ENCODE data around the gene TSHZ1.

DNA sequence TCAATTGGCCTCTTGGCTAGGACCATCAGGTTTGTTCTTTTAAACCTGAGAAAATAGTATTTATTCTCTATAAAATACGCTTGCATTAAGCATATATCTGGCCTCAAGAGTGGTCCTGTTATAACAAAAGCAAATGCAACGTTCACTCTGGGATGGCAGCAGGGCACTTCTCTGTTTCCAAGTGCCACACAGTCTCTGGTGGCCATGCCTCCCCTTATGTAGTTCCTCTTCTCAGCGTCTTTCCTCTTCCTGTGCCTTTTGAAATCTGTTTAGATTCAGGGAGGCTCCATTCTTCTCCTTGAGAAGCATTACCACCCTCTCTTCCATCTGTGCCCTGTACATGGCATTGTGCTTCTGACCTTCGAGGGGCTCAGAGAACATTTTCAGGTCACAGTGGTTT, 51.9 kb downstream of the TSHZ1 start:
- TF ChIP-seq, protein P1, sequence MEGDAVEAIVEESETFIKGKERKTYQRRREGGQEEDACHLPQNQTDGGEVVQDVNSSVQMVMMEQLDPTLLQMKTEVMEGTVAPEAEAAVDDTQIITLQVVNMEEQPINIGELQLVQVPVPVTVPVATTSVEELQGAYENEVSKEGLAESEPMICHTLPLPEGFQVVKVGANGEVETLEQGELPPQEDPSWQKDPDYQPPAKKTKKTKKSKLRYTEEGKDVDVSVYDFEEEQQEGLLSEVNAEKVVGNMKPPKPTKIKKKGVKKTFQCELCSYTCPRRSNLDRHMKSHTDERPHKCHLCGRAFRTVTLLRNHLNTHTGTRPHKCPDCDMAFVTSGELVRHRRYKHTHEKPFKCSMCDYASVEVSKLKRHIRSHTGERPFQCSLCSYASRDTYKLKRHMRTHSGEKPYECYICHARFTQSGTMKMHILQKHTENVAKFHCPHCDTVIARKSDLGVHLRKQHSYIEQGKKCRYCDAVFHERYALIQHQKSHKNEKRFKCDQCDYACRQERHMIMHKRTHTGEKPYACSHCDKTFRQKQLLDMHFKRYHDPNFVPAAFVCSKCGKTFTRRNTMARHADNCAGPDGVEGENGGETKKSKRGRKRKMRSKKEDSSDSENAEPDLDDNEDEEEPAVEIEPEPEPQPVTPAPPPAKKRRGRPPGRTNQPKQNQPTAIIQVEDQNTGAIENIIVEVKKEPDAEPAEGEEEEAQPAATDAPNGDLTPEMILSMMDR (conservative IDR thresholded peaks at IDR 0.05): no peak
- TF ChIP-seq EZH2 (IDR thresholded peaks at IDR 0.05; ENCODE audit: low read depth): no peak

Measured in PC-9 (cell line).